Liver (tissue), 9 donors: ENCODE measurements around the gene CCBE1. TPM values are rescaled to one million over a fixed set of nuclear protein-coding genes. Genes with fewer than 3 reads are reported as not detected.

Experiments
- DNase-seq: peaks from one replicate; pipeline ENCODE4 v3.0.0-alpha.2; 2017; ENCODE audit warnings: low spot score
- H3K27ac ChIP-seq, 2 donors: one replicate each; pipeline ENCODE4 v1.7.0; 2013; ENCODE audit warnings: inconsistent platforms in 2 of 2, low read length in 2 of 2, control low read depth in 1 of 2, low read depth in 1 of 2, mild to moderate bottlenecking in 1 of 2
- H3K27me3 ChIP-seq, 4 donors: one replicate each; pipeline versions ENCODE4 v1.6.1 to v1.7.0; 2013; ENCODE audit warnings: low read length in 3 of 4, inconsistent platforms in 1 of 4, mild to moderate bottlenecking in 1 of 4, moderate library complexity in 1 of 4; ENCODE audit not compliant: control insufficient read depth in 4 of 4, insufficient read depth in 4 of 4
- H3K36me3 ChIP-seq, 4 donors: one replicate each; pipeline versions ENCODE4 v1.6.1 to v1.7.0; 2013; ENCODE audit warnings: low read length in 3 of 4, mild to moderate bottlenecking in 3 of 4, low read depth in 1 of 4, moderate library complexity in 1 of 4; ENCODE audit not compliant: control insufficient read depth in 4 of 4, insufficient read depth in 3 of 4
- H3K4me1 ChIP-seq, 4 donors: one replicate each; pipeline versions ENCODE4 v1.6.1 to v1.7.0; 2013; ENCODE audit warnings: low read length in 3 of 4, mild to moderate bottlenecking in 3 of 4, moderate library complexity in 1 of 4; ENCODE audit not compliant: control insufficient read depth in 4 of 4, insufficient read depth in 4 of 4
- H3K4me3 ChIP-seq, 3 donors: one replicate each; pipeline versions ENCODE4 v1.6.1 to v1.7.0; 2013; ENCODE audit warnings: low read length in 3 of 3, control low read depth in 1 of 3, low read depth in 1 of 3, mild to moderate bottlenecking in 1 of 3
- H3K9ac ChIP-seq, 2 donors: one replicate each; pipeline ENCODE4 v1.7.0; 2013; ENCODE audit warnings: low read length in 2 of 2, mild to moderate bottlenecking in 2 of 2, moderate library complexity in 2 of 2, control low read depth in 1 of 2, low read depth in 1 of 2
- H3K9me3 ChIP-seq, 4 donors: one replicate each; pipeline versions ENCODE4 v1.6.1 to v1.7.0; 2013; ENCODE audit warnings: low read length in 3 of 4; ENCODE audit not compliant: control insufficient read depth in 4 of 4
- EGR1 ChIP-seq, 2 donors: IDR thresholded peaks; 2 replicates each; pipeline ENCODE4 v1.6.1; 2016 to 2018; ENCODE audit warnings: antibody characterized with exemption in 2 of 2, low read depth in 2 of 2
- FOXA1 ChIP-seq: IDR thresholded peaks from 2 replicates; pipeline ENCODE4 v1.6.1; 2016; ENCODE audit warnings: antibody characterized with exemption
- FOXA2 ChIP-seq: IDR thresholded peaks from 2 replicates; pipeline ENCODE4 v1.6.1; 2016; ENCODE audit warnings: antibody characterized with exemption
- GABPA ChIP-seq, 2 donors: IDR thresholded peaks in 1 of 2; conservative IDR thresholded peaks in 1 of 2; 2 replicates each; pipeline ENCODE4 v1.6.1; 2016; ENCODE audit warnings: antibody characterized with exemption in 2 of 2, mild to moderate bottlenecking in 1 of 2, moderate library complexity in 1 of 2
- HNF4A ChIP-seq, 2 donors: conservative IDR thresholded peaks; 2 replicates each; pipeline ENCODE4 v1.6.1; 2016; ENCODE audit warnings: antibody characterized with exemption in 2 of 2, mild to moderate bottlenecking in 2 of 2
- HNF4G ChIP-seq: IDR thresholded peaks from 2 replicates; pipeline ENCODE4 v1.6.1; 2016; ENCODE audit warnings: antibody characterized with exemption
- JUND ChIP-seq, 2 donors: IDR thresholded peaks; 2 replicates each; pipeline ENCODE4 v1.6.1; 2016; ENCODE audit warnings: antibody characterized with exemption in 2 of 2
- NR2F2 ChIP-seq: IDR thresholded peaks from 2 replicates; pipeline ENCODE4 v1.6.1; 2016; ENCODE audit warnings: antibody characterized with exemption
- RAD21 ChIP-seq, 2 donors: IDR thresholded peaks; 2 replicates each; pipeline ENCODE4 v1.6.1; 2016; ENCODE audit warnings: antibody characterized with exemption in 2 of 2, mild to moderate bottlenecking in 2 of 2
- RXRA ChIP-seq, 2 donors: IDR thresholded peaks; 2 replicates each; pipeline ENCODE4 v1.6.1; 2017 to 2018; ENCODE audit warnings: antibody characterized with exemption in 2 of 2, mild to moderate bottlenecking in 1 of 2
- SP1 ChIP-seq: IDR thresholded peaks from 2 replicates; pipeline ENCODE4 v1.6.1; 2018; ENCODE audit warnings: antibody characterized with exemption, mild to moderate bottlenecking
- TAF1 ChIP-seq: conservative IDR thresholded peaks from 2 replicates; pipeline ENCODE4 v1.6.1; 2016; ENCODE audit warnings: antibody characterized with exemption, mild to moderate bottlenecking
- YY1 ChIP-seq: IDR thresholded peaks from 2 replicates; pipeline ENCODE4 v1.6.1; 2016; ENCODE audit warnings: antibody characterized with exemption, mild to moderate bottlenecking
- WGBS: extraction: QIAGEN DNeasy Blood & Tissue Kit; methylation state at CpG from one replicate; pipeline ENCODE4 v1.1.7; 2013; 5-methylcytosine and 5-hydroxymethylcytosine counted together
- polyA plus RNA-seq, 2 donors: library from polyadenylated mRNA; stranded (reverse) in 1 of 2; unstranded in 1 of 2; fragments of 200-250 nt in 1 of 2; fragments of >200 nt in 1 of 2; fragmentation: Nextera tagmentation in 1 of 2; extraction: Ambion mirVana in 1 of 2; gene quantifications; one replicate each; pipeline versions ENCODE4 v1.2.1 to v1.2.3, GENCODE V29; 2013 to 2015
- total RNA-seq, 2 donors: library from RNA; depleted of rRNA; stranded (reverse); fragments of >200 nt; gene quantifications; one replicate each; pipeline ENCODE4 v1.2.3, GENCODE V29; 2014
- TF ChIP-seq, protein P1 (sequence below): IDR thresholded peaks from 2 replicates; pipeline ENCODE4 v1.6.1; 2016; ENCODE audit warnings: antibody characterized with exemption
- TF ChIP-seq, protein P2 (sequence below): fragments of 150-350 bp; IDR thresholded peaks from 2 replicates; pipeline ENCODE4 v1.5.1; 2017; ENCODE audit warnings: improper control_type of control experiment, low read depth, low read length; ENCODE audit not compliant: missing input control
- TF ChIP-seq, protein P3 (sequence below): IDR thresholded peaks from 2 replicates; pipeline ENCODE4 v1.6.1; 2016; ENCODE audit warnings: antibody characterized with exemption
- TF ChIP-seq, protein P4 (sequence below): IDR thresholded peaks from 2 replicates; pipeline ENCODE4 v1.6.1; 2016; ENCODE audit warnings: antibody characterized with exemption, mild to moderate bottlenecking
- TF ChIP-seq, protein P5 (sequence below): IDR thresholded peaks from 2 replicates; pipeline ENCODE4 v1.6.1; 2016; ENCODE audit warnings: antibody characterized with exemption
- donor health status: healthy.
- donor health status: healthy.
- donor health status: healthy.
- donor health status: healthy.
- donor health status: healthy.

CCBE1 gene
- total and polyA plus RNA-seq, 4 donors = 1.8 to 2.6 (median 2.2) TPM

DNA sequence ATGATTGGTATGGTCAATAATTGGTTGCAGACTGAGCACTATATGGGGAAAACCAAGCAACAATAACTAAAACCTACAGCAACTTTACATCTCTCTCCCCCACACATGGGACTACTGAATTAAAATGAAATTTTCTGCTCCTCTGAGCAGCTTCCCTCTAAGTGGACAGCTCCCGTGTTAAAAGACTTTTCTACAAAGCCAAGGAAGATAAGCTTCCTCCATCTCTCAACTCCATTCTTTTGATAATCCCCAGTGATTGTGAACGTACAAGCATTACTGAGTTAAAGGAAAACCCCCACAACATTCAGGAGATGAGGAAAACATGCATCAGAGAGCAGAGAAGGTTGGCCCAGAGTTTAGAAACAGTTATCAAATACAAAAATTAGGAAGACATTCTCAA, 21.9 kb downstream of the CCBE1 start:
- H3K36me3 ChIP-seq = no peaks in the 10 kb centered on the region
- no peaks in the 10 kb centered on the region for H3K4me1 ChIP-seq
- no peak overlapping the region for H3K4me3 ChIP-seq
- H3K27me3 ChIP-seq = no peaks in the 10 kb centered on the region
- TF ChIP-seq FOXA1 (no peak), HNF4G (no peak), JUND (IDR thresholded peaks at IDR 0.05) (no peak), YY1 (no peak), HNF4A (conservative IDR thresholded peaks at IDR 0.05) (no peak), FOXA2 (no peak), GABPA (IDR thresholded peaks at IDR 0.05 in 1 of 2, conservative IDR thresholded peaks at IDR 0.05 in 1 of 2) (no peak), RAD21 (IDR thresholded peaks at IDR 0.05) (no peak), EGR1 (IDR thresholded peaks at IDR 0.05; ENCODE audit: low read depth in 2 of 2) (no peak), SP1 (no peak), NR2F2 (no peak), TAF1 (no peak)
- TF ChIP-seq, protein P1, sequence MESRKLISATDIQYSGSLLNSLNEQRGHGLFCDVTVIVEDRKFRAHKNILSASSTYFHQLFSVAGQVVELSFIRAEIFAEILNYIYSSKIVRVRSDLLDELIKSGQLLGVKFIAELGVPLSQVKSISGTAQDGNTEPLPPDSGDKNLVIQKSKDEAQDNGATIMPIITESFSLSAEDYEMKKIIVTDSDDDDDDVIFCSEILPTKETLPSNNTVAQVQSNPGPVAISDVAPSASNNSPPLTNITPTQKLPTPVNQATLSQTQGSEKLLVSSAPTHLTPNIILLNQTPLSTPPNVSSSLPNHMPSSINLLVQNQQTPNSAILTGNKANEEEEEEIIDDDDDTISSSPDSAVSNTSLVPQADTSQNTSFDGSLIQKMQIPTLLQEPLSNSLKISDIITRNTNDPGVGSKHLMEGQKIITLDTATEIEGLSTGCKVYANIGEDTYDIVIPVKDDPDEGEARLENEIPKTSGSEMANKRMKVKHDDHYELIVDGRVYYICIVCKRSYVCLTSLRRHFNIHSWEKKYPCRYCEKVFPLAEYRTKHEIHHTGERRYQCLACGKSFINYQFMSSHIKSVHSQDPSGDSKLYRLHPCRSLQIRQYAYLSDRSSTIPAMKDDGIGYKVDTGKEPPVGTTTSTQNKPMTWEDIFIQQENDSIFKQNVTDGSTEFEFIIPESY = no peak
- TF ChIP-seq, protein P2, sequence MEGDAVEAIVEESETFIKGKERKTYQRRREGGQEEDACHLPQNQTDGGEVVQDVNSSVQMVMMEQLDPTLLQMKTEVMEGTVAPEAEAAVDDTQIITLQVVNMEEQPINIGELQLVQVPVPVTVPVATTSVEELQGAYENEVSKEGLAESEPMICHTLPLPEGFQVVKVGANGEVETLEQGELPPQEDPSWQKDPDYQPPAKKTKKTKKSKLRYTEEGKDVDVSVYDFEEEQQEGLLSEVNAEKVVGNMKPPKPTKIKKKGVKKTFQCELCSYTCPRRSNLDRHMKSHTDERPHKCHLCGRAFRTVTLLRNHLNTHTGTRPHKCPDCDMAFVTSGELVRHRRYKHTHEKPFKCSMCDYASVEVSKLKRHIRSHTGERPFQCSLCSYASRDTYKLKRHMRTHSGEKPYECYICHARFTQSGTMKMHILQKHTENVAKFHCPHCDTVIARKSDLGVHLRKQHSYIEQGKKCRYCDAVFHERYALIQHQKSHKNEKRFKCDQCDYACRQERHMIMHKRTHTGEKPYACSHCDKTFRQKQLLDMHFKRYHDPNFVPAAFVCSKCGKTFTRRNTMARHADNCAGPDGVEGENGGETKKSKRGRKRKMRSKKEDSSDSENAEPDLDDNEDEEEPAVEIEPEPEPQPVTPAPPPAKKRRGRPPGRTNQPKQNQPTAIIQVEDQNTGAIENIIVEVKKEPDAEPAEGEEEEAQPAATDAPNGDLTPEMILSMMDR = no peak
- TF ChIP-seq, protein P3, sequence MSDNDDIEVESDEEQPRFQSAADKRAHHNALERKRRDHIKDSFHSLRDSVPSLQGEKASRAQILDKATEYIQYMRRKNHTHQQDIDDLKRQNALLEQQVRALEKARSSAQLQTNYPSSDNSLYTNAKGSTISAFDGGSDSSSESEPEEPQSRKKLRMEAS = no peak
- TF ChIP-seq, protein P4, sequence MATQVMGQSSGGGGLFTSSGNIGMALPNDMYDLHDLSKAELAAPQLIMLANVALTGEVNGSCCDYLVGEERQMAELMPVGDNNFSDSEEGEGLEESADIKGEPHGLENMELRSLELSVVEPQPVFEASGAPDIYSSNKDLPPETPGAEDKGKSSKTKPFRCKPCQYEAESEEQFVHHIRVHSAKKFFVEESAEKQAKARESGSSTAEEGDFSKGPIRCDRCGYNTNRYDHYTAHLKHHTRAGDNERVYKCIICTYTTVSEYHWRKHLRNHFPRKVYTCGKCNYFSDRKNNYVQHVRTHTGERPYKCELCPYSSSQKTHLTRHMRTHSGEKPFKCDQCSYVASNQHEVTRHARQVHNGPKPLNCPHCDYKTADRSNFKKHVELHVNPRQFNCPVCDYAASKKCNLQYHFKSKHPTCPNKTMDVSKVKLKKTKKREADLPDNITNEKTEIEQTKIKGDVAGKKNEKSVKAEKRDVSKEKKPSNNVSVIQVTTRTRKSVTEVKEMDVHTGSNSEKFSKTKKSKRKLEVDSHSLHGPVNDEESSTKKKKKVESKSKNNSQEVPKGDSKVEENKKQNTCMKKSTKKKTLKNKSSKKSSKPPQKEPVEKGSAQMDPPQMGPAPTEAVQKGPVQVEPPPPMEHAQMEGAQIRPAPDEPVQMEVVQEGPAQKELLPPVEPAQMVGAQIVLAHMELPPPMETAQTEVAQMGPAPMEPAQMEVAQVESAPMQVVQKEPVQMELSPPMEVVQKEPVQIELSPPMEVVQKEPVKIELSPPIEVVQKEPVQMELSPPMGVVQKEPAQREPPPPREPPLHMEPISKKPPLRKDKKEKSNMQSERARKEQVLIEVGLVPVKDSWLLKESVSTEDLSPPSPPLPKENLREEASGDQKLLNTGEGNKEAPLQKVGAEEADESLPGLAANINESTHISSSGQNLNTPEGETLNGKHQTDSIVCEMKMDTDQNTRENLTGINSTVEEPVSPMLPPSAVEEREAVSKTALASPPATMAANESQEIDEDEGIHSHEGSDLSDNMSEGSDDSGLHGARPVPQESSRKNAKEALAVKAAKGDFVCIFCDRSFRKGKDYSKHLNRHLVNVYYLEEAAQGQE = no peak
- no peak overlapping the region for H3K9ac ChIP-seq
- WGBS = 10% methylated on average over 2 of the region's 2 CpGs
- no peak for DNase-seq
- H3K27ac ChIP-seq = no peak overlapping the region
- H3K9me3 ChIP-seq = no peaks in the 10 kb centered on the region

DNA sequence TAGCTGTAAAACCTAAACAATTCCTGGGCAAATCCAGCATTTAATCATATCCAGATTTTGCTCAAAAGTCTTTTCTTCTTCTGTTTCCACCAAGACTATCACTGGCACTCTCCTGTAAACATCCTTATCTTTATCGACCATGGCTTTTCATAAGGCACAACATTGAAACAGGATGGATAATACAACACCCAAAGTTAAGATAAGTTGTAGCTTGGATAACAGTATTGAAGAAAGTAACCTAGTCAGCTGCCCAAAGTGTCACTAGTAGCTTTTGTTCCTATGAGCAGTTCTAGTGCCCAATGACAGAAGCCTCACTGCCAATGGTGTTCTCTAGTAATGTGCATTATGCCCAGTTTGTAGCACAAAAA, 22.3 kb downstream of the CCBE1 start:
- Histone ChIP-seq H3K4me3 (no peak overlapping the region), H3K36me3 (no peaks in the 10 kb centered on the region), H3K9me3 (no peaks in the 10 kb centered on the region), H3K27ac (no peak overlapping the region), H3K9ac (no peak overlapping the region), H3K4me1 (no peaks in the 10 kb centered on the region), H3K27me3 (no peaks in the 10 kb centered on the region)
- DNase-seq = no peak
- WGBS = 53% methylated on average over 1 of the region's 1 CpG
- TF ChIP-seq SP1 (no peak), RAD21 (IDR thresholded peaks at IDR 0.05) (no peak), JUND (IDR thresholded peaks at IDR 0.05) (no peak), HNF4A (conservative IDR thresholded peaks at IDR 0.05) (no peak), GABPA (IDR thresholded peaks at IDR 0.05 in 1 of 2, conservative IDR thresholded peaks at IDR 0.05 in 1 of 2) (no peak), RXRA (IDR thresholded peaks at IDR 0.05) (no peak), FOXA1 (no peak), YY1 (no peak), NR2F2 (no peak), FOXA2 (no peak)
- TF ChIP-seq, protein P1 = no peak
- TF ChIP-seq, protein P5, sequence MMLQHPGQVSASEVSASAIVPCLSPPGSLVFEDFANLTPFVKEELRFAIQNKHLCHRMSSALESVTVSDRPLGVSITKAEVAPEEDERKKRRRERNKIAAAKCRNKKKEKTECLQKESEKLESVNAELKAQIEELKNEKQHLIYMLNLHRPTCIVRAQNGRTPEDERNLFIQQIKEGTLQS = no peak
- TF ChIP-seq, protein P2 = no peak
